ENCODE data around the gene RBMS3.

- TF ChIP-seq, protein P1, sequence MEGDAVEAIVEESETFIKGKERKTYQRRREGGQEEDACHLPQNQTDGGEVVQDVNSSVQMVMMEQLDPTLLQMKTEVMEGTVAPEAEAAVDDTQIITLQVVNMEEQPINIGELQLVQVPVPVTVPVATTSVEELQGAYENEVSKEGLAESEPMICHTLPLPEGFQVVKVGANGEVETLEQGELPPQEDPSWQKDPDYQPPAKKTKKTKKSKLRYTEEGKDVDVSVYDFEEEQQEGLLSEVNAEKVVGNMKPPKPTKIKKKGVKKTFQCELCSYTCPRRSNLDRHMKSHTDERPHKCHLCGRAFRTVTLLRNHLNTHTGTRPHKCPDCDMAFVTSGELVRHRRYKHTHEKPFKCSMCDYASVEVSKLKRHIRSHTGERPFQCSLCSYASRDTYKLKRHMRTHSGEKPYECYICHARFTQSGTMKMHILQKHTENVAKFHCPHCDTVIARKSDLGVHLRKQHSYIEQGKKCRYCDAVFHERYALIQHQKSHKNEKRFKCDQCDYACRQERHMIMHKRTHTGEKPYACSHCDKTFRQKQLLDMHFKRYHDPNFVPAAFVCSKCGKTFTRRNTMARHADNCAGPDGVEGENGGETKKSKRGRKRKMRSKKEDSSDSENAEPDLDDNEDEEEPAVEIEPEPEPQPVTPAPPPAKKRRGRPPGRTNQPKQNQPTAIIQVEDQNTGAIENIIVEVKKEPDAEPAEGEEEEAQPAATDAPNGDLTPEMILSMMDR (conservative IDR thresholded peaks at IDR 0.05; ENCODE audit: low read length), result no peak
- TF ChIP-seq EZH2phosphoT487 (IDR thresholded peaks at IDR 0.05; ENCODE audit: borderline replicate concordance, low read depth, low read length), result no peak
These were observed 414.3 kb downstream of the RBMS3 start for GRCh38 chr3:29695201-29695600.

Measured in OCI-LY7 (cell line).